ENCODE data around the gene PPP2R2B. TPM values are rescaled to one million over a fixed set of nuclear protein-coding genes. Genes with fewer than 3 reads are reported as not detected.

Gene PPP2R2B
- total RNA-seq, 6 experiments from 2014 or later: 0.15 to 0.77 (median 0.27) TPM

DNA sequence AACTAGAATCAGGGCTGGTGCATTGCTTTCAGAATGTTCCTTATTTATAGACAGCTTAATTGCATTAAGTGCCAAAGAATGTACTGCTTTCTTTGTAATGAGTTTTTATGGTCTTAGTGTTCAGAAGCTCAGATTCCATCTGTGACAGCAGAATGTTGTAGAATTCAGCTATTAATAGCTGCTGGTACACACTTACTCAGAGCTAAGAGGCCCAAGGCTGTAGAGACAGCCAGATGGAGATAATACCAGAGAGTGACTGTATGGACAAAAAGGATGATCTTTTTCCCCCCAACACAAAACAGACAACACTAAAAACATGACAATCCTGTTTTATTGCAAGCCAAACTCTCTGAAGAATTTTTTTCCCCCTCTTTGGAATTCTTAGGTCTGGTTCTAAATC, 50.2 kb downstream of the PPP2R2B start:
- no peaks in the 10 kb centered on the region for H3K4me1 ChIP-seq
- no peak overlapping the region for H3K4me3 ChIP-seq
- TF ChIP-seq, protein P1, sequence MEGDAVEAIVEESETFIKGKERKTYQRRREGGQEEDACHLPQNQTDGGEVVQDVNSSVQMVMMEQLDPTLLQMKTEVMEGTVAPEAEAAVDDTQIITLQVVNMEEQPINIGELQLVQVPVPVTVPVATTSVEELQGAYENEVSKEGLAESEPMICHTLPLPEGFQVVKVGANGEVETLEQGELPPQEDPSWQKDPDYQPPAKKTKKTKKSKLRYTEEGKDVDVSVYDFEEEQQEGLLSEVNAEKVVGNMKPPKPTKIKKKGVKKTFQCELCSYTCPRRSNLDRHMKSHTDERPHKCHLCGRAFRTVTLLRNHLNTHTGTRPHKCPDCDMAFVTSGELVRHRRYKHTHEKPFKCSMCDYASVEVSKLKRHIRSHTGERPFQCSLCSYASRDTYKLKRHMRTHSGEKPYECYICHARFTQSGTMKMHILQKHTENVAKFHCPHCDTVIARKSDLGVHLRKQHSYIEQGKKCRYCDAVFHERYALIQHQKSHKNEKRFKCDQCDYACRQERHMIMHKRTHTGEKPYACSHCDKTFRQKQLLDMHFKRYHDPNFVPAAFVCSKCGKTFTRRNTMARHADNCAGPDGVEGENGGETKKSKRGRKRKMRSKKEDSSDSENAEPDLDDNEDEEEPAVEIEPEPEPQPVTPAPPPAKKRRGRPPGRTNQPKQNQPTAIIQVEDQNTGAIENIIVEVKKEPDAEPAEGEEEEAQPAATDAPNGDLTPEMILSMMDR (IDR thresholded peaks at IDR 0.05): no peak
- DNase-seq (no peak), ATAC-seq (no peak)
- H3K9me3 ChIP-seq: no peaks in the 10 kb centered on the region
- H3K36me3 ChIP-seq: no peaks in the 10 kb centered on the region
- no peak overlapping the region for H3K27ac ChIP-seq
- no peaks in the 10 kb centered on the region for H3K27me3 ChIP-seq
- intact Hi-C loops (cut with DNase I): no loop called here

GRCh38 chr5:146827901-146828300, 50.7 kb downstream of the PPP2R2B start:
- intact Hi-C loops (cut with DNase I): no loop called here
- H3K4me3 ChIP-seq: no peak overlapping the region
- DNase-seq: no peak

GRCh38 chr5:146825033-146825432, 53.5 kb downstream of the PPP2R2B start:
- intact Hi-C loops (cut with DNase I): no loop called here
- ATAC-seq: peak in 3 of 4 donors; percentile 29 to 56 (median 35)
- Histone ChIP-seq H3K9me3 (no peaks in the 10 kb centered on the region), H3K4me3 (no peak overlapping the region), H3K27me3 (no peaks in the 10 kb centered on the region), H3K27ac (no peak overlapping the region), H3K4me1 (no peaks in the 10 kb centered on the region), H3K36me3 (no peaks in the 10 kb centered on the region)
- WGBS (ENCODE audit: insufficient coverage, low coverage, low lambda C conversion rate, missing lambda C conversion rate): 37% methylated on average over 5 of the region's 5 CpGs
- DNase-seq: no peak
- no peak for TF ChIP-seq POLR2A (IDR thresholded peaks at IDR 0.05)
- TF ChIP-seq, protein P1 (IDR thresholded peaks at IDR 0.05): no peak

More at GRCh38 chr5:146827901-146828300, 50.7 kb downstream of the PPP2R2B start:
- Histone ChIP-seq H3K27me3 (no peaks in the 10 kb centered on the region), H3K9me3 (no peaks in the 10 kb centered on the region), H3K36me3 (no peaks in the 10 kb centered on the region), H3K4me1 (no peaks in the 10 kb centered on the region), H3K27ac (no peak overlapping the region)
- 100% methylated on average over 2 of the region's 2 CpGs for WGBS (ENCODE audit: insufficient coverage, low coverage, low lambda C conversion rate, missing lambda C conversion rate)
- TF ChIP-seq, protein P1 (IDR thresholded peaks at IDR 0.05): no peak
- TF ChIP-seq POLR2A (IDR thresholded peaks at IDR 0.05): no peak
- ATAC-seq: no peak

DNA sequence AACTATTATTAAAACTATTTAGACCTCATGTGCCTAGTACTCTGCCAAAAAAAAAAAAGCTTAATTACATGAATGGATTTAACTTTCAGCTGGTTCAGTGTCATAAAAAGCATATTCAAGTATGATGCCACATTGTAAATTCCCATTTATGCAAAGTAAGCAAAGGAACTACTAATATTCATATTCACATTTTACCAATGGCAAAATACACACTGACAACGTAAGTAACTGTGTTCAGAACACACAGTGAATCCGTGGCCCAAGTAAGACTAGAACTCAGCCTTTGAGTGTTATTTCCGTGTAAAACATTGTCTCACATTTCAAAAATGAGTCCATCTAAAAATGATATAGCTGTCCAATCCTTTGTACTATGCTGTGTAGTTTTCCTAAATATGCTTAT, 56.8 kb downstream of the PPP2R2B start:
- WGBS (ENCODE audit: insufficient coverage, low coverage, low lambda C conversion rate, missing lambda C conversion rate): 62% methylated on average over 3 of the region's 3 CpGs
- H3K36me3 ChIP-seq: no peaks in the 10 kb centered on the region
- H3K4me3 ChIP-seq: no peak overlapping the region
- H3K27me3 ChIP-seq: no peaks in the 10 kb centered on the region
- no peak overlapping the region for H3K27ac ChIP-seq
- ATAC-seq (no peak), DNase-seq (no peak)
- intact Hi-C loops (cut with DNase I): no loop called here
- no peaks in the 10 kb centered on the region for H3K4me1 ChIP-seq
- TF ChIP-seq POLR2A (IDR thresholded peaks at IDR 0.05): no peak
- TF ChIP-seq, protein P1 (IDR thresholded peaks at IDR 0.05): no peak
- no peaks in the 10 kb centered on the region for H3K9me3 ChIP-seq

GRCh38 chr5:146820987-146821386, 57.6 kb downstream of the PPP2R2B start:
- intact Hi-C loops (cut with DNase I): no loop called here
- Histone ChIP-seq H3K4me3 (no peak overlapping the region), H3K27ac (no peak overlapping the region), H3K36me3 (no peaks in the 10 kb centered on the region), H3K4me1 (no peaks in the 10 kb centered on the region), H3K9me3 (no peaks in the 10 kb centered on the region), H3K27me3 (no peaks in the 10 kb centered on the region)
- DNase-seq: no peak
- no peak for ATAC-seq
- 72% methylated on average over 1 of the region's 3 CpGs for WGBS (ENCODE audit: insufficient coverage, low coverage, low lambda C conversion rate, missing lambda C conversion rate)
- TF ChIP-seq, protein P1 (IDR thresholded peaks at IDR 0.05): no peak
- no peak for TF ChIP-seq POLR2A (IDR thresholded peaks at IDR 0.05)
